Cardiac fibroblast (primary cell): ENCODE measurements around the gene ENTPD6.

Source experiments
- DNase-seq, 2 donors: peaks; one replicate each; pipeline versions ENCODE4 v3.0.0 to v3.0.0-alpha.2; 2010; ENCODE audit warnings: low read depth in 2 of 2
- H3K4me3 ChIP-seq, 2 donors: replicated peaks in 1 of 2; 1 replicate in 1 of 2; 2 replicates in 1 of 2; pipeline ENCODE4 v1.5.1; 2011; ENCODE audit warnings: low read depth in 2 of 2, low read length in 2 of 2, mild to moderate bottlenecking in 2 of 2, moderate library complexity in 1 of 2
- CTCF ChIP-seq: IDR thresholded peaks from one replicate; pipeline ENCODE4 v1.5.1; 2011; ENCODE audit warnings: low read depth, mild to moderate bottlenecking, low read length, inconsistent platforms

ENTPD6 gene

DNA sequence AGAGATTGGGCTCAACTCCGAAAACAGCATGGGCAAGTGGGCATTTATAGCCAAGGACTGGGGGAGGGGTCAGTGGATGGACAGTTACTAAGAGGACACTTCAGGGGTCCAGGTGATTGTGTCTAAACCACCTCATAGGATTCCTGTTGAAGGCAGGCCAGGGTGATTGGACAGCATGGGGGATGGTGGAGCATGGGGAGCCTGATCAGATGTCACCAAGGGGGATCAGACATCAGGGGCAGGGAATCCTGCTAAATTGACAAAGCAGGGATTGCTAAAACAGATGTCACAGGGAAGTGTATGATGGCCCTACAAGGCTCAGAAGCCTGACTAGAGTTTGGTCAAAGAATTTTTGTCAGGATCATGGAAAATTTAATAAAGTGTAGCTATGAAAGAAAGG lies 49.9 kb downstream of the ENTPD6 start:
- DNase-seq = no peak
- no peak overlapping the region for H3K4me3 ChIP-seq

DNA sequence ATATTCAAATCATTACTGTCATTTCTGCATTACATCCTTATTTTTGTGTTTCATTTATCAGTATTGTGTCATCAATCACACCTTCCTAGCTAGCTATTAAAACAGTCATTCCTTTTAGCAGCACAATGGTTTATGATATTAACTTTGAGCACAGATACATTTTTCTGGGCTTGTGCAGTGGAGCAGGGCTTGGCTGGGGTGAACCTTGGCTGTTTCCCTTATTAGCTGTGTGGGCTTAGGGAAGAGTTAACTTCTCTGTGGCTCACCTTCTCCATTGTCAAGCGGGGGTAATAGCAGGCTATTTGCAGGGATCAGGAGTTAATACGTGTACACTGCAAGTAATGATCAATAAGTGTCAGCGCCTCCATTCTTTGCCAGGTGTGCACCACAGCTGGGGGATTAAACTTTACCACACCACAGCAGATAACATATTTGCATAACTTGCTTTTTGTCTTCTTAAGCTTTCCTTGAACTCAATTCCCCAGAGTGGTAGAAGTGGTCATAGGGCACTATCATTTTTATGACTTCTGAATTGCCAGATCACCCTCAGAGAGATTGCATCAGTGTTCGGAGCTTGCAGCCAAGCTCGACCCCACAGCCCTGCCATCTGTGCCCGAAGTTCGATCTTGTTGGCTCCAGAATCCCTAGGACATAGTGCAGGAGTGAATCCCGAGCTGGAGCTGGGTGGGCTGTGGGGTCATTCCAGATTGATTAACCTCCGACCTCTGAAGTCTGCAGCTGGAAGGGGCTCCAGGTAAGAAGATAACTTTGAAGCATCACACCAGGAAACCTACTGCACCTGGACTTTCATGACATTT lies 50.9 kb downstream of the ENTPD6 start:
- TF ChIP-seq CTCF = no peak
- peak in 1 of 2 donors; percentile 48 for DNase-seq
- H3K4me3 ChIP-seq = peak overlapping the region in 1 of 2 donors; percentile 95

More for the DNA sequence above, 49.9 kb downstream of the ENTPD6 start:
- TF ChIP-seq CTCF = no peak

DNA sequence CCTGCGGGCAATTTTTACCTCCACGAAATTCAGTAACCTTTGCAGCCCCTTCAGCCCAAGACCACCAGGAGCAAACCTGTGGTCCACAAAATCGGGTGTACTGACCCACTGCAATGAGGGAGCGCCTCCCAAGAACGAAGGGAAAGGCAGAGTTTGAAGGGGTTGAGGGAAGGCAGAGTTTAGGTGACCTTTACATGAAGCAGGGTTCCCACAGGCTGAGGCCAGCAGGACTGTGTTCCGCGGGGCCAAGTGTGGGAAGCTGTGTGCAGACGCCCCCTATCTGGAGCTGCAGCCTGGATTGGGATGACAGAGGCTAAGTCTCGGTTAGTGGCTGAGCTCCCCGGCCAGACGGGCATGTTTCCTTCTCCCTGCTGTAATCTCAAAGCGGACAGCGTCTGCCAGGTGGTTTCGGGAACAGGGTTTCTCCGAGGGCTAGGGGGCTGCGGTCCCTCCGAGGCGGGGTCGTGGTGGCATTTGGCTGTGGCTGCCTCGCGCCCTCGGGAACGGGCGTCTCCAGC lies 51.5 kb downstream of the ENTPD6 start:
- TF ChIP-seq CTCF = peak; percentile 58
- DNase-seq = peak; percentile 72 to 74
- H3K4me3 ChIP-seq = peak overlapping the region; percentile 93 to 95

DNA sequence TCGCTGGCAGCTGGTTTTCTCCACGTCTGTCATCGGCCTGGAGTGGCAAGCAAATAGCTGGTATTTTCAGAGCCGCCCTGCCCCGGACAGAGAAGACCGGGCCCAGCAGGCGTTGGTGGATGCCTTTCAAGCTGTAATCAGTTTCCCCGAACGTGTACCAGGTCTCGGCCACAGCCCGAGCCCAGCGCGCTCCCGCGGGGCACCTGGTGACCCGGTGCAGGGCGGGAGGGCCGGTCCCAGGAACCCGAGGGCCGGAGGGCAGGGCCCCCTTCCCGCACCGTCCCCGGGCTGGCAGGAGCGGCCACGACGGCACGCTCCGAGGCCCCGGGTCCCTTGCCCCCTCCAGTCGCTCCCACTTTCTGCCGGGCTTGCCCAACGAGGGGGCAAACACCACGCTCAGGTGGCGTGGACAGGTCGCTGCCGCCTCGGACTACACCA lies 52.0 kb downstream of the ENTPD6 start:
- peak overlapping the region; percentile 93 to 95 for H3K4me3 ChIP-seq
- peak in 1 of 2 donors; percentile 43 for DNase-seq
- TF ChIP-seq CTCF = no peak

DNA sequence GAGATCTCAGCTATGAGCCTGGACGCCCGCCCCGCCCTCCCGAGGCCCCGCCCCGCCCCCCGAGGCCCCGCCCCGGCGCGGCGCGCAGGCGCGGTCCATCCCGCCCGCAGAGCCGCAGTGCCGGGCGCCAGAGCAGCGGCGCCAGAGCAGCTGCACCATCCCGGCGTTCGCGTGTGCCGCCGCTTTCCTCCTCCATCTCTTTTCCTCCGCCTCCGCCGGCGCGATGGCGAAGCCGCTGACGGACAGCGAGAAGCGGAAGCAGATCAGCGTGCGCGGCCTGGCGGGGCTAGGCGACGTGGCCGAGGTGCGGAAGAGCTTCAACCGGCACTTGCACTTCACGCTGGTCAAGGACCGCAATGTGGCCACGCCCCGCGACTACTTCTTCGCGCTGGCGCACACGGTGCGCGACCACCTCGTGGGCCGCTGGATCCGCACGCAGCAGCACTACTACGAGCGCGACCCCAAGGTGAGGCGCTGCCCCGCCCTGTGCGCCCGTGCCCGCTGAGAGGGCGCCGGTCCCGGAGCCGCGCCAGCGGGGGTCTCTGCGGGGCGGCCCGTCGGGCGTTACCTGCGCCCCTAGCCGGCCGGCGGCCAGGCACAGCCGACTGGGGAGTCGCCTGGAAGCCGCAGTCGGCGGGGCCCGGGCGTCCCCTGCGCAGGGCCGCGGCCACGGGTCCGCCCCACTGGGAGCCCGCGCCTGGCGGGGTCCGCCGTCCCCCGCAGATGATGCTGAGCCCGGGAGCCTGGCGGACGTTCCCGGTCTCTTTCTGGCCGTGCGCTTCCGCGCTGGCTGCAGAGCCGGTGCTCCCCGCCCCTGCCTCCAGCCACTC lies 52.7 kb downstream of the ENTPD6 start, which contains the start of gene PYGB:
Gene PYGB, plus strand, starts transcription at position 130 of the 830 bp plus-strand sequence. Its CDS starts 94 bp downstream, at position 224.
- peak within 1 kb of the TSS; percentile 93 to 95 for H3K4me3 ChIP-seq
- DNase-seq = peak; percentile 84 to 88
- TF ChIP-seq CTCF = no peak

- no peak for TF ChIP-seq CTCF
Observed at GRCh38 chr20:25248786-25249172, 53.3 kb downstream of the ENTPD6 start.

More at GRCh38 chr20:25248786-25249172, 53.3 kb downstream of the ENTPD6 start:
- DNase-seq = peak in 1 of 2 donors; percentile 42
- peak overlapping the region; percentile 93 to 95 for H3K4me3 ChIP-seq
